CD14-positive monocyte (primary cell): ENCODE results near the gene MINK1. TPM values are rescaled to one million over a fixed set of nuclear protein-coding genes. Genes with fewer than 3 reads are reported as not detected.

Experiments used
- DNase-seq, 3 donors: peaks; one replicate each; pipeline ENCODE4 v3.0.0-alpha.2; 2011 to 2022
- H2AFZ ChIP-seq: 2 replicates; pipeline ENCODE4 v1.6.0; 2012; ENCODE audit warnings: mild to moderate bottlenecking, low read depth, low read length, inconsistent platforms; ENCODE audit not compliant: insufficient read depth, poor library complexity, severe bottlenecking
- H3K27ac ChIP-seq, 2 donors: 1 replicate in 1 of 2; 2 replicates in 1 of 2; pipeline ENCODE4 v1.5.1; 2012 to 2013; ENCODE audit warnings: low read length in 2 of 2, control low read depth in 1 of 2, inconsistent platforms in 1 of 2, low read depth in 1 of 2, mild to moderate bottlenecking in 1 of 2
- H3K27me3 ChIP-seq, 2 donors: one replicate each; pipeline versions ENCODE4 v1.6.0 to v1.6.1; 2011 to 2013; ENCODE audit warnings: low read length in 2 of 2; ENCODE audit not compliant: control insufficient read depth in 2 of 2, insufficient read depth in 2 of 2
- H3K36me3 ChIP-seq, 2 donors: replicated peaks in 1 of 2; 1 replicate in 1 of 2; 2 replicates in 1 of 2; pipeline versions ENCODE4 v1.5.1 to v1.6.1; 2012 to 2013; ENCODE audit warnings: low read length in 2 of 2, control low read depth in 1 of 2, inconsistent platforms in 1 of 2, mild to moderate bottlenecking in 1 of 2; ENCODE audit not compliant: insufficient read depth in 2 of 2, control insufficient read depth in 1 of 2
- H3K4me1 ChIP-seq, 2 donors: 1 replicate in 1 of 2; 2 replicates in 1 of 2; pipeline versions ENCODE4 v1.5.1 to v1.6.1; 2012 to 2013; ENCODE audit warnings: low read length in 2 of 2, control low read depth in 1 of 2, inconsistent platforms in 1 of 2, mild to moderate bottlenecking in 1 of 2, moderate library complexity in 1 of 2; ENCODE audit not compliant: insufficient read depth in 2 of 2, control insufficient read depth in 1 of 2
- H3K4me2 ChIP-seq: replicated peaks from 2 replicates; pipeline ENCODE3; 2012; ENCODE audit warnings: low read length, moderate library complexity, mild to moderate bottlenecking; ENCODE audit not compliant: poor library complexity, severe bottlenecking; ENCODE audit errors: extremely low read depth
- H3K4me3 ChIP-seq, 3 experiments: fragments of 200-600 bp in 1 of 3; sonication (generic) in 1 of 3; replicated peaks in 1 of 3; 1 replicate in 2 of 3; 2 replicates in 1 of 3; pipeline ENCODE4 v1.5.1; 2011 to 2013; ENCODE audit warnings: low read length in 3 of 3, mild to moderate bottlenecking in 3 of 3, control low read depth in 2 of 3, low read depth in 2 of 3, inconsistent platforms in 1 of 3, moderate library complexity in 1 of 3
- H3K79me2 ChIP-seq: 2 replicates; pipeline ENCODE4 v1.6.0; 2012; ENCODE audit warnings: mild to moderate bottlenecking, control low read depth, inconsistent platforms, low read length, moderate library complexity; ENCODE audit not compliant: insufficient read depth
- H3K9ac ChIP-seq: 2 replicates; pipeline ENCODE4 v1.6.0; 2017; ENCODE audit warnings: low read length, mild to moderate bottlenecking; ENCODE audit not compliant: insufficient read depth, poor library complexity, severe bottlenecking
- H3K9me3 ChIP-seq, 2 donors: replicated peaks in 1 of 2; 1 replicate in 1 of 2; 2 replicates in 1 of 2; pipeline versions ENCODE4 v1.5.1 to v1.6.1; 2012 to 2013; ENCODE audit warnings: low read length in 2 of 2, control low read depth in 1 of 2; ENCODE audit not compliant: control insufficient read depth in 1 of 2, insufficient read depth in 1 of 2
- H4K20me1 ChIP-seq: 2 replicates; pipeline ENCODE4 v1.6.0; 2012; ENCODE audit warnings: mild to moderate bottlenecking, low read length, control low read depth, moderate library complexity; ENCODE audit not compliant: insufficient read depth
- H3K27ac Mint-ChIP-seq, 7 donors: one replicate each; pipeline ENCODE4 v1.8.0; 2020; ENCODE audit warnings: mild to moderate bottlenecking in 7 of 7, mixed read lengths in 7 of 7, moderate library complexity in 6 of 7, inconsistent platforms in 2 of 7
- H3K27me3 Mint-ChIP-seq, 3 donors: one replicate each; pipeline ENCODE4 v1.8.0; 2021 to 2022; ENCODE audit warnings: low read depth in 3 of 3, mild to moderate bottlenecking in 3 of 3, mixed read lengths in 3 of 3, moderate library complexity in 3 of 3, inconsistent platforms in 1 of 3
- H3K36me3 Mint-ChIP-seq, 2 donors: one replicate each; pipeline ENCODE4 v1.8.0; 2020; ENCODE audit warnings: mixed read lengths in 2 of 2, inconsistent platforms in 1 of 2, mild to moderate bottlenecking in 1 of 2
- H3K4me1 Mint-ChIP-seq: one replicate; pipeline ENCODE4 v1.8.0; 2020; ENCODE audit warnings: mild to moderate bottlenecking, mixed read lengths
- H3K4me3 Mint-ChIP-seq, 2 donors: one replicate each; pipeline ENCODE4 v1.8.0; 2020; ENCODE audit warnings: mild to moderate bottlenecking in 2 of 2, mixed read lengths in 2 of 2, moderate library complexity in 1 of 2
- H3K9me3 Mint-ChIP-seq, 7 donors: one replicate each; pipeline ENCODE4 v1.8.0; 2020 to 2022; ENCODE audit warnings: mixed read lengths in 7 of 7, mild to moderate bottlenecking in 6 of 7, moderate library complexity in 6 of 7, inconsistent platforms in 2 of 7
- WGBS: methylation state at CpG from one replicate; pipeline ENCODE4 v1.1.5; 2013; ENCODE audit warnings: missing lambda C conversion rate; ENCODE audit not compliant: insufficient coverage; 5-methylcytosine and 5-hydroxymethylcytosine counted together
- intact Hi-C, 2 donors: fragments of 100-400 bp; cut with micrococcal nuclease; formaldehyde crosslinking; loops; one replicate each; pipeline versions ENCODE4 v1.15.0 to v1.15.1; 2023
- polyA plus RNA-seq, 3 donors: library from polyadenylated mRNA; depleted of rRNA in 1 of 3; unstranded in 2 of 3; stranded (reverse) in 1 of 3; fragments of 300-500 nt in 2 of 3; fragments of >200 nt in 1 of 3; fragmentation: Illumina TruSeq in 2 of 3; gene quantifications; 1 replicate in 2 of 3; 2 replicates in 1 of 3; pipeline ENCODE4 v1.2.3, GENCODE V29; 2012 to 2021
- TF ChIP-seq, protein P1 (sequence below): fragments of 200-600 bp; IDR thresholded peaks from one replicate; pipeline ENCODE4 v1.8.0; 2022; ENCODE audit warnings: antibody characterized with exemption, mild to moderate bottlenecking

The MINK1 gene
- polyA plus RNA-seq, 3 donors: 3.2 to 159 (median 7.2) TPM

DNA sequence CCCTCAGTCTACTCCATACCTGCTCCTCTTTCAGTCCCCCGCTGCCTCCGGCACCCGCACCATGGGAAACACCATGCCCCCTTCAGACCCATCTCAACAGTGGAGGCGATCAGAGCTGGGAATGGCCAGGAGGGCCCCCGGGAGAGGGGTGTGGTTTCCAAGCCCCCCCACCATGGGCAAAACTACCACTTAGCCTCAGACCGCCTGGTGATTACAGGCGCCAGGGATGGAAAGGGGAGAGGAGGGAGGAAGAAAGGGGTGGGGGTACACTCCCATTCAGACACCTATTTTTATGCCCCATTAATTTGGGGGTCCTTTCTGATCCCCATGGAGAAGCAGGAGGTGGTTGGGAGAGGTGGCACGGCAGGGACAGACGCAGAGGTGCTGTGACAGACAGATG, 30.9 kb upstream of the MINK1 start, which contains the start of gene C17orf114:
Gene C17orf114, minus strand, starts transcription at position 101 of the 400 bp plus-strand sequence.
- DNase-seq: no peak
- TF ChIP-seq, protein P1, sequence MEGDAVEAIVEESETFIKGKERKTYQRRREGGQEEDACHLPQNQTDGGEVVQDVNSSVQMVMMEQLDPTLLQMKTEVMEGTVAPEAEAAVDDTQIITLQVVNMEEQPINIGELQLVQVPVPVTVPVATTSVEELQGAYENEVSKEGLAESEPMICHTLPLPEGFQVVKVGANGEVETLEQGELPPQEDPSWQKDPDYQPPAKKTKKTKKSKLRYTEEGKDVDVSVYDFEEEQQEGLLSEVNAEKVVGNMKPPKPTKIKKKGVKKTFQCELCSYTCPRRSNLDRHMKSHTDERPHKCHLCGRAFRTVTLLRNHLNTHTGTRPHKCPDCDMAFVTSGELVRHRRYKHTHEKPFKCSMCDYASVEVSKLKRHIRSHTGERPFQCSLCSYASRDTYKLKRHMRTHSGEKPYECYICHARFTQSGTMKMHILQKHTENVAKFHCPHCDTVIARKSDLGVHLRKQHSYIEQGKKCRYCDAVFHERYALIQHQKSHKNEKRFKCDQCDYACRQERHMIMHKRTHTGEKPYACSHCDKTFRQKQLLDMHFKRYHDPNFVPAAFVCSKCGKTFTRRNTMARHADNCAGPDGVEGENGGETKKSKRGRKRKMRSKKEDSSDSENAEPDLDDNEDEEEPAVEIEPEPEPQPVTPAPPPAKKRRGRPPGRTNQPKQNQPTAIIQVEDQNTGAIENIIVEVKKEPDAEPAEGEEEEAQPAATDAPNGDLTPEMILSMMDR: no peak
- H3K4me3 Mint-ChIP-seq: no peak within 1 kb of the TSS
- peaks cover 19 to 26% (median 20%) of the 10 kb centered on the region in 3 donors for H3K27me3 Mint-ChIP-seq
- peaks cover under 1 to 4% of the 10 kb centered on the region in 2 donors for H3K4me1 ChIP-seq
- intact Hi-C loops: no loop called here
- peaks cover 25% of the 10 kb centered on the region in 2 donors for H3K36me3 Mint-ChIP-seq
- H3K4me2 ChIP-seq: no peak within 1 kb of the TSS
- H3K36me3 ChIP-seq: peaks cover 15 to 19% of the 10 kb centered on the region in 2 donors
- H3K9me3 ChIP-seq: no peaks in the 10 kb centered on the region
- H3K79me2 ChIP-seq: peaks cover 3% of the 10 kb centered on the region
- H4K20me1 ChIP-seq: no peaks in the 10 kb centered on the region
- H2AFZ ChIP-seq: no peak within 1 kb of the TSS
- WGBS: 97% methylated on average over 3 of the region's 9 CpGs
- no peak within 1 kb of the TSS for H3K27ac ChIP-seq
- H3K27ac Mint-ChIP-seq: peak within 1 kb of the TSS in 1 of 7 donors; percentile 38
- H3K9me3 Mint-ChIP-seq: peaks cover 0 to 3% (median 0%) of the 10 kb centered on the region in 7 donors
- H3K4me1 Mint-ChIP-seq: peaks cover 5% of the 10 kb centered on the region
- H3K27me3 ChIP-seq: peaks cover 3 to 15% of the 10 kb centered on the region in 2 donors
- no peak within 1 kb of the TSS for H3K9ac ChIP-seq
- no peak within 1 kb of the TSS for H3K4me3 ChIP-seq

DNA sequence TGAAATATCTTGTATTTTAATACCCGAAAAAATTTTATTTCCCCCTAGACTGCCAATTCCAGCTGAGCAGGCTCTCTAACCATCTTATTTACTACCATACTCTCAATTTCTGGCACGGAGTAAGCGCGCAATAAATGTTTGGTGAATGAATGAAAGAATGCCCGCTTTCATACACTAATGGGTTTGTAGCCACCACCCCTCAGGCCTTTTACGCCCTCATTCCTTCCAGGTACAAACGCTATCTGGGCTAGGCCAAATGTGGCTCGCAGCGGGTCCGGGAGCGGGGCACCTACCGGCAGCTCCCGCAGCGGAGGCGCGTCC, 26.7 kb upstream of the MINK1 start:
- no peaks in the 10 kb centered on the region for H3K79me2 ChIP-seq
- H3K36me3 ChIP-seq: peaks cover 16 to 28% of the 10 kb centered on the region in 2 donors
- peak overlapping the region; percentile 83 for H3K4me2 ChIP-seq
- H4K20me1 ChIP-seq: peaks cover 10% of the 10 kb centered on the region
- H3K9ac ChIP-seq: peak overlapping the region; percentile 43
- Mint-ChIP-seq H3K36me3 (peaks cover 38 to 39% of the 10 kb centered on the region in 2 donors), H3K4me3 (peak overlapping the region; percentile 72 to 79), H3K9me3 (peaks cover 0 to 4% (median 2%) of the 10 kb centered on the region in 7 donors), H3K4me1 (peaks cover 24% of the 10 kb centered on the region), H3K27me3 (peaks cover 24 to 48% (median 44%) of the 10 kb centered on the region in 3 donors), H3K27ac (no peak overlapping the region)
- WGBS: 2% methylated on average over 11 of the region's 16 CpGs
- no peak for DNase-seq
- H2AFZ ChIP-seq: peak overlapping the region; percentile 71
- H3K27ac ChIP-seq: no peak overlapping the region
- no peaks in the 10 kb centered on the region for H3K9me3 ChIP-seq
- H3K27me3 ChIP-seq: peaks cover 3 to 28% of the 10 kb centered on the region in 2 donors
- TF ChIP-seq, protein P1: no peak
- intact Hi-C loops: loop anchor here (5.0 kb wide), 2 partner anchors 76 to 191 kb away; partner anchors contain the start of genes INCA1 (in 1 of the 2) and KIF1C (in 1 of the 2)
- H3K4me1 ChIP-seq: peaks cover 10 to 11% of the 10 kb centered on the region in 2 donors
- H3K4me3 ChIP-seq: peak overlapping the region; percentile 37 to 81 (median 38)
